Subcutaneous abdominal adipose tissue (tissue), 5 donors: ENCODE measurements around the gene CDH19.

Experiments used
- H3K27ac ChIP-seq: one replicate; pipeline ENCODE4 v1.7.0; 2013; ENCODE audit warnings: low read depth, mild to moderate bottlenecking, inconsistent platforms, low read length, moderate library complexity
- H3K27me3 ChIP-seq, 5 donors: one replicate each; pipeline ENCODE4 v1.7.0; 2013; ENCODE audit warnings: low read length in 5 of 5, inconsistent platforms in 1 of 5; ENCODE audit not compliant: control insufficient read depth in 5 of 5, insufficient read depth in 4 of 5
- H3K36me3 ChIP-seq, 5 donors: one replicate each; pipeline ENCODE4 v1.7.0; 2013; ENCODE audit warnings: low read length in 5 of 5; ENCODE audit not compliant: control insufficient read depth in 5 of 5, insufficient read depth in 5 of 5
- H3K4me1 ChIP-seq, 5 donors: one replicate each; pipeline ENCODE4 v1.7.0; 2013; ENCODE audit warnings: low read length in 5 of 5, mild to moderate bottlenecking in 3 of 5, moderate library complexity in 1 of 5; ENCODE audit not compliant: control insufficient read depth in 5 of 5, insufficient read depth in 5 of 5
- H3K4me3 ChIP-seq, 5 donors: one replicate each; pipeline ENCODE4 v1.7.0; 2013; ENCODE audit warnings: low read length in 5 of 5, low read depth in 1 of 5
- H3K9ac ChIP-seq, 5 donors: one replicate each; pipeline ENCODE4 v1.7.0; 2013; ENCODE audit warnings: low read length in 5 of 5, mild to moderate bottlenecking in 4 of 5, moderate library complexity in 3 of 5
- H3K9me3 ChIP-seq, 5 donors: one replicate each; pipeline ENCODE4 v1.7.0; 2013; ENCODE audit warnings: low read length in 5 of 5; ENCODE audit not compliant: control insufficient read depth in 5 of 5
- donor health status: healthy.
- donor health status: healthy.
- donor health status: healthy.
- donor health status: healthy.
- donor health status: healthy.

Gene CDH19

DNA sequence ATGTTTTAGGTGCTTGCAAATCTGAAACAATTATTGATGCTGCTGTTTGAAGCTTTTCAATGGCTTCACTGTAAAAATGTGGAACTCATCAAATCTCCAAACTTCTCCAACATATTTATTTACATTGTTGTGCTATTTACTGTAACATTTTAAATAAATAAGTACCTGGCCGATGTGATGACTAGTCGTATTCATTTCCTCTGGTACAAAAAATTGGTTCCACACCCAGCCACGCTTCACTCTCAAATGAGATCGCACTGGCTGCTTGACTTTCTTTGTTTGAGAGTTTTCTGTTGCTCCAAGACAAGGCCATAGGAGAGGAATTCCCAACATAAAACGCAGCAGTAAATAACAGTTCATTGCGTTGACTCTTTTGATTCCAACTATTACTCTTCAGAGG lies 32.0 kb downstream of the CDH19 start:
- Histone ChIP-seq H3K27ac (no peak overlapping the region), H3K36me3 (no peaks in the 10 kb centered on the region), H3K4me1 (no peaks in the 10 kb centered on the region), H3K27me3 (no peaks in the 10 kb centered on the region), H3K9me3 (no peaks in the 10 kb centered on the region), H3K9ac (no peak overlapping the region), H3K4me3 (no peak overlapping the region)

DNA sequence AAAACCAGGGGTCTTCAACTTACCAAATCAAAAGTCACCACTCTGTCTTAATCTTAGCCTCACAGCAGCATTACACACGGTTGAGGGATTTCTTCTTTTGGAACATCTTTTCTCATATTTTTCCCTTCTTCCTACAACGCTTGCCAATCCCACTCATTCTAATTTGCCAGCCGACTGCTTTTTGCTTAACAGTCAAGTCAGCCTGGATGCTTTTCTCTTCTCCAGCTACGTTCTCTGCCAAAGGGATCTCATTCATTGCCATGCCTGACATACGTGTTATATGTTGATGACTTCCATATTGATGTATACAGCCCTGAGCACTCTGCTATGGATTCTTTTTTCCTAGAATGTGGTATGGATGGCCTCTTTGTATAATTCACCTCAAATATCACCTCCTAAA lies 37.3 kb downstream of the CDH19 start:
- no peaks in the 10 kb centered on the region for H3K36me3 ChIP-seq
- H3K4me1 ChIP-seq, result no peaks in the 10 kb centered on the region
- no peak overlapping the region for H3K27ac ChIP-seq
- no peaks in the 10 kb centered on the region for H3K9me3 ChIP-seq
- H3K9ac ChIP-seq, result no peak overlapping the region
- H3K4me3 ChIP-seq, result no peak overlapping the region
- no peaks in the 10 kb centered on the region for H3K27me3 ChIP-seq

DNA sequence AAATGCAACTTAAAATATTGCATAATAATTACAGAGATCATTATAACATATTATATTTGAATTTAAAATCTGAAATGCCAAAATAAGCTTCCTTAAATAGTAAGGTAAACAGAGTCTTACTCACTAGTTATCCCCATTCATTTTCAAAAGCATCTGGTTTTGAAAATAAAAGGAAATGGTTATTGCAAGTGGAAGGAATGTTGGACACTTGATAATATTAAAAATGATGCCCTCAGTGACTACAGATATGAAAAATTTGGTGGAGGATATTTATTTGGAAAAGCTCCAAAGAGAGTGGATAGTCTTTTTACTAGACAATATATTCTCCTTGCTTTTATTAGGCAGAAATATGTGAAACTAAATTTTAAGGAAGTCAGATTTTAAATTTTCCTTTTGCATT lies 39.7 kb downstream of the CDH19 start:
- Histone ChIP-seq H3K9ac (no peak overlapping the region), H3K27me3 (no peaks in the 10 kb centered on the region), H3K9me3 (no peaks in the 10 kb centered on the region), H3K36me3 (no peaks in the 10 kb centered on the region), H3K27ac (no peak overlapping the region), H3K4me3 (no peak overlapping the region), H3K4me1 (no peaks in the 10 kb centered on the region)

DNA sequence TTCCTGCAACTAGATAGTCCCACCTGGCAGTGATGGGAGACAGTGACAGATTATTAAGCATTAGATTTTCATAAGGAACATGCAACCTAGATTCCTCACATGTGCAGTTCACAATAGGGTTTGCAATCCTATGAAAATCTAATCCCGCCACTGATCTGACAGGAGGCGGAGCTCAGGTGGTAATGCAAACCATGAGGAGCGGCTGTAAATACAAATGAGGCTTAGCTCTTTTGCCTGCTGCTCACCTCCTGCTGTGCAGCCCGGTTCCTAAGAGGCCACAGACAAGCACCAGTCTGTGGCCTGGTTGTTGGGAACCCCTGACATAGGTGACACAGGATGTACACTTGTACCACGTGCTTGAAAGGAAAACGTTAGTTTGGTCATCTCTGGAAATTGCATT lies 41.6 kb downstream of the CDH19 start:
- H3K36me3 ChIP-seq, result no peaks in the 10 kb centered on the region
- no peaks in the 10 kb centered on the region for H3K4me1 ChIP-seq
- H3K27ac ChIP-seq, result no peak overlapping the region
- no peaks in the 10 kb centered on the region for H3K27me3 ChIP-seq
- H3K9ac ChIP-seq, result no peak overlapping the region
- H3K9me3 ChIP-seq, result no peaks in the 10 kb centered on the region
- no peak overlapping the region for H3K4me3 ChIP-seq

DNA sequence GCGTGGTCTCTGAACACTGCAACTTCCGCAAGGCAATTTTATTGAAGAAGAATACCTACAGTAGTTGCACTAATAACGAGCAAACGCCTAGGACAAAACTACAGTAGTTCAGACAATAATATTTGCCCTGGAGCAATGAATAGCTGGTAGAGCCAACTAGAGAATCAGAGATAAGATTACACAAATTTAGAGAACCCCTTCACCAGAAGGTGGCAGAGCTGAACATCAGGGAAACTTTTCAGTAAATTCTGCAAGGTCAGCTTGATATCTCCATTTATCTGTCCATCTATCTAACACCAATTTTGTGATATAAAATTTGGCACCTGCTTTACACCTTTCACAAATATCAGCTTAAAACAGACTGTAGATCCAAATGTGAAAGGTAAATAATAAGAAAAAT lies 43.8 kb downstream of the CDH19 start:
- Histone ChIP-seq H3K36me3 (no peaks in the 10 kb centered on the region), H3K27ac (no peak overlapping the region), H3K4me3 (no peak overlapping the region)

DNA sequence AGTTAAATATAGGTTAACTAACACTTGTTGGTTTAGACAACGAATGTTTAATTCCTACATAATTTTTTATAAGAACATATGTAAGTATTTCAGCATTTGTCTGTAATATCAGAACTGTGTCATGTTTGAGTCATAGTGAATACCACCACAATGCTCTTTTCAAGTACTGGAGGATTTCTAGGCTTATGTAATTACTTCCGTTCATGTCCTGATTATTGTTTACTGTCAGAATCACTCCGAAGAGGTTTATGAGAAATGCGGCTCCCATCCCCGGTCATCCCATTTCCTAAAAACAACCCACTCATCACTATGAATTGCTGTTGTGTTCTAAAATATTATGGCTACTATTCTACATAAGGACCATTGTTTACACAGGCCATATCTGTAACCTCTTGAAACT lies 45.1 kb downstream of the CDH19 start:
- no peak overlapping the region for H3K9ac ChIP-seq
- no peaks in the 10 kb centered on the region for H3K4me1 ChIP-seq
- no peak overlapping the region for H3K27ac ChIP-seq
- no peak overlapping the region for H3K4me3 ChIP-seq
- H3K27me3 ChIP-seq, result no peaks in the 10 kb centered on the region
- no peaks in the 10 kb centered on the region for H3K9me3 ChIP-seq
- no peaks in the 10 kb centered on the region for H3K36me3 ChIP-seq

More for the DNA sequence above, 43.8 kb downstream of the CDH19 start:
- Histone ChIP-seq H3K9ac (no peak overlapping the region), H3K27me3 (no peaks in the 10 kb centered on the region), H3K4me1 (no peaks in the 10 kb centered on the region), H3K9me3 (no peaks in the 10 kb centered on the region)

DNA sequence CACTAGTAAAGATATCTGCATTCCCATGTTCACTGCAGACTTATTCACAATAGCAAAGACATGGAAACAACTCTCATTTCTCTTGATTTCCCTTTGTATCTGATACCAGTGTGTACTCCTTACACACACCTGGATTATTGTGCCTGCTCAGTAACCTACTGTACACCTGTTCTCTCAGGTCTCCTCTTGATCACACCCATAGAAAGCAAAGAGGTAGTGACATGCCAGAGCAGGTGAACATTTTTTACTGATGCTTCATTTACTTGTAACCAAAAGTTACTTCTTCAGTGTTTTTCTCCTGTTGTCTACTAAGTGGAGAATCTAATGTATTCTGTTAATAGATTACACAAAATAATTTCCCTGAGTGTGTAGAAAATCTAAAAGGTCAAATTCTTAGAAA lies 46.8 kb downstream of the CDH19 start:
- H3K4me3 ChIP-seq, result no peak overlapping the region
- no peak overlapping the region for H3K27ac ChIP-seq
- no peaks in the 10 kb centered on the region for H3K4me1 ChIP-seq
- H3K36me3 ChIP-seq, result no peaks in the 10 kb centered on the region
- H3K27me3 ChIP-seq, result no peaks in the 10 kb centered on the region
- no peaks in the 10 kb centered on the region for H3K9me3 ChIP-seq
- no peak overlapping the region for H3K9ac ChIP-seq

DNA sequence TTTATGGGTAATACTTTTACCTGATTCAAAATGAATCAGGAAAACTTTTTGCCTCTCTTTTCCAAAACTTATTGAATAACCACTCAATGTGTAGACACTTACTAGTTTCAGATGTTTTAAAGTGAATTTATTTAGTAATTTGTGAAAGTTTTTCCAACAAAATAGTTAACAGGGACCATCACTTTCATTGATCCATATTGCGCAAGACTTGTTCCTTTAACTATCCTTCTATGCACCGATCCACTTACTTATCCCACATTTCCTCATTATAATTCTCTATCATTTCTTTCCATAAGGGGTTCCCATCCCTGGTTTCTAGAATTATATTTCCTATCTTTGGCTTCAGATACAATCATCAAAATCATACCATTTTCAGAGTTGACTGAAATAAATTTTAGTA lies 48.3 kb downstream of the CDH19 start:
- Histone ChIP-seq H3K36me3 (no peaks in the 10 kb centered on the region), H3K9ac (no peak overlapping the region), H3K9me3 (no peaks in the 10 kb centered on the region), H3K27ac (no peak overlapping the region), H3K4me1 (no peaks in the 10 kb centered on the region), H3K27me3 (no peaks in the 10 kb centered on the region), H3K4me3 (no peak overlapping the region)

DNA sequence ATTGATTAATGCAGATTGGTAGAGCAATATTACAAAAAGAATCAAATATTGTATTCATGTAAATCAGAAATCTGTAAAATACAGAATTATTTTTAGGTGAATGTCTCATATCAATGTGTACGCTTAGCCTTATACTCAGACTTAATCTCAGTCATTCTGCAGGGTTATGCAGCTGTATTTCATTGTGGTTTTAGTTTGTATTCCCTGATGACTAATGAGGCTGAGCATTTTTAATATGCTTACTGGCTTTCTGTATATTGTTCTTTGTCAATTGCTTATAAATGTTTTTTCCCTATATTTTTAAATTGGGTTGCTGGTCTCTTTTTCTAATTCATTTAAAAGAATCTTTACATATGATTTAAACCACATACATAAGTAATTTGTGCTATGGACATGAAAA lies 50.1 kb downstream of the CDH19 start:
- Histone ChIP-seq H3K9me3 (no peaks in the 10 kb centered on the region), H3K9ac (no peak overlapping the region), H3K4me1 (no peaks in the 10 kb centered on the region), H3K27ac (no peak overlapping the region), H3K4me3 (no peak overlapping the region), H3K27me3 (no peaks in the 10 kb centered on the region), H3K36me3 (no peaks in the 10 kb centered on the region)

DNA sequence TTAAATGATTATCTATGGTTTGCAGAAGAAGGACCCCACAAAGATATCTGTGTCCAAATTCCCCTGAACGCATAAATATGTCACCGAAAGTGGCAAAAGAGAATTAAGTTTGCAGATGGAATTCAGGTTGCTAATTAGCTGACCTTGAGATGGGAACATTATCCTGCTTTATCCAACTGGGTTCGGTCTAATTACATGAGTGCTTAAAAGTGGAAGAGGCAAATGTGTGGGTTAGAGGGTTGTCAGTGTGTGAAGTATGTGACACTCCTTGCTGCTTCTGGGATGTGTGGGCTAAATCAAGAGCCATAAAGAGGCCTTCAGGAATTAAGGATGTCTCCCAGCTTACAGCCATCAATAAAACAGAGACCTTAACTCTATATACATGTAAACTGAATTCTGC lies 53.5 kb downstream of the CDH19 start:
- Histone ChIP-seq H3K27me3 (no peaks in the 10 kb centered on the region), H3K36me3 (no peaks in the 10 kb centered on the region), H3K4me1 (no peaks in the 10 kb centered on the region), H3K9me3 (no peaks in the 10 kb centered on the region), H3K4me3 (no peak overlapping the region), H3K27ac (no peak overlapping the region), H3K9ac (no peak overlapping the region)

DNA sequence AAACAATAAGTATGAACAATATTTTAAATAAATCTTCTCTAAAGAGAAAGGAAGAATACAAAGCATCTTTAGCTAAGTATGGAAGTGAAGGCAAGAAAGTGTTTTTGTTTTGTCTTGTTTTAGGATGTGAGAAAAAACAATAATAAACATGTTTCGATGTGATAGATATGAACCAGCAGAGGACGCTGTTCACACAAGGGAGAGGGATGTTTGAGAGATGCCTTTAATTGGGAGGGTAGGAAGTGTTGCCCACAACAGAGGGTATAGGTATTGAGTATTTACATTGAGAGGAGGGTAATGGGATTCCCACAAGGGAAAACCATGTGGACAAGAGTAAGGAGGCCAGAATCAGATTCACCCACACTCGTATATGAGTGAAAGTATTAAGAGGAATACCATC lies 55.1 kb downstream of the CDH19 start:
- Histone ChIP-seq H3K4me1 (no peaks in the 10 kb centered on the region), H3K9ac (no peak overlapping the region), H3K27me3 (no peaks in the 10 kb centered on the region), H3K36me3 (no peaks in the 10 kb centered on the region), H3K4me3 (no peak overlapping the region), H3K27ac (no peak overlapping the region), H3K9me3 (no peaks in the 10 kb centered on the region)
